NCI-H2081 treated with DMSO at 0.1 percent for 48 hours (cell line): ENCODE measurements around the gene BIK.
"Not testable (repeated sequence)": the region's sequence is repeated elsewhere in the genome, so short reads cannot be mapped to it uniquely, and the experiment has no call there.

Experiments used
- DNase-seq: peaks from one replicate; lab custom pipeline; 2025; lab: John Stamatoyannopoulos, UW

BIK gene

GRCh38 chr22:43110444-43110926 is at the start of gene BIK:
Gene BIK, plus strand, starts transcription at chr22:43110750. Its CDS starts 13,273 bp downstream, at chr22:43124023.
- DNase-seq = no peak

- DNase-seq = no peak
These were observed 44.4 kb upstream of the BIK start for GRCh38 chr22:43066134-43066533.

- DNase-seq = no peak
These were observed 43.6 kb upstream of the BIK start for GRCh38 chr22:43066844-43067385.

- no peak for DNase-seq
These were observed 33.3 kb upstream of the BIK start for GRCh38 chr22:43077121-43077877.

- no peak for DNase-seq
These were observed 32.0 kb upstream of the BIK start for GRCh38 chr22:43078522-43078921.

- no peak for DNase-seq
These were observed 30.8 kb upstream of the BIK start for GRCh38 chr22:43079742-43080141.

GRCh38 chr22:43080616-43081015 is 29.9 kb upstream of the BIK start:
- DNase-seq = no peak

- DNase-seq = no peak
These were observed 28.6 kb upstream of the BIK start for GRCh38 chr22:43081968-43082367.

- DNase-seq = no peak
These were observed 24.6 kb upstream of the BIK start for GRCh38 chr22:43085658-43086606.

GRCh38 chr22:43088627-43088983 is 21.9 kb upstream of the BIK start:
- DNase-seq = no peak

GRCh38 chr22:43088984-43089717 is 21.4 kb upstream of the BIK start, which contains the start of gene TTLL1:
Gene TTLL1, minus strand, starts transcription at chr22:43089391. Its CDS starts 13,805 bp downstream, at chr22:43075586.
- peak; percentile 36 for DNase-seq

- DNase-seq = peak; percentile 28
These were observed 20.3 kb upstream of the BIK start for GRCh38 chr22:43090130-43090789.

- DNase-seq = no peak
These were observed 18.5 kb upstream of the BIK start for GRCh38 chr22:43092085-43092484.

GRCh38 chr22:43094085-43094484 is 16.5 kb upstream of the BIK start:
- DNase-seq = no peak

- DNase-seq = no peak
These were observed 16.0 kb upstream of the BIK start for GRCh38 chr22:43094551-43094950.

- DNase-seq = no peak
These were observed 14.1 kb upstream of the BIK start for GRCh38 chr22:43096420-43096819.

GRCh38 chr22:43098356-43098755 is 12.2 kb upstream of the BIK start:
- no peak for DNase-seq

GRCh38 chr22:43099095-43099494 is 11.5 kb upstream of the BIK start:
- no peak for DNase-seq

- DNase-seq = no peak
These were observed 10.3 kb upstream of the BIK start for GRCh38 chr22:43100225-43100624.

- no peak for DNase-seq
These were observed 9.2 kb upstream of the BIK start for GRCh38 chr22:43101306-43101705.

- not testable (repeated sequence) for DNase-seq
These were observed 6.4 kb upstream of the BIK start for GRCh38 chr22:43104056-43104625.
